CD4-positive, alpha-beta T cell treated with Interleukin-17A for 1 hour (primary cell): Measurements from ENCODE around the gene KCNIP2.

Experiments
- DNase-seq: peaks from one replicate; pipeline ENCODE4 v3.0.0-alpha.2; 2020

The KCNIP2 gene

DNA sequence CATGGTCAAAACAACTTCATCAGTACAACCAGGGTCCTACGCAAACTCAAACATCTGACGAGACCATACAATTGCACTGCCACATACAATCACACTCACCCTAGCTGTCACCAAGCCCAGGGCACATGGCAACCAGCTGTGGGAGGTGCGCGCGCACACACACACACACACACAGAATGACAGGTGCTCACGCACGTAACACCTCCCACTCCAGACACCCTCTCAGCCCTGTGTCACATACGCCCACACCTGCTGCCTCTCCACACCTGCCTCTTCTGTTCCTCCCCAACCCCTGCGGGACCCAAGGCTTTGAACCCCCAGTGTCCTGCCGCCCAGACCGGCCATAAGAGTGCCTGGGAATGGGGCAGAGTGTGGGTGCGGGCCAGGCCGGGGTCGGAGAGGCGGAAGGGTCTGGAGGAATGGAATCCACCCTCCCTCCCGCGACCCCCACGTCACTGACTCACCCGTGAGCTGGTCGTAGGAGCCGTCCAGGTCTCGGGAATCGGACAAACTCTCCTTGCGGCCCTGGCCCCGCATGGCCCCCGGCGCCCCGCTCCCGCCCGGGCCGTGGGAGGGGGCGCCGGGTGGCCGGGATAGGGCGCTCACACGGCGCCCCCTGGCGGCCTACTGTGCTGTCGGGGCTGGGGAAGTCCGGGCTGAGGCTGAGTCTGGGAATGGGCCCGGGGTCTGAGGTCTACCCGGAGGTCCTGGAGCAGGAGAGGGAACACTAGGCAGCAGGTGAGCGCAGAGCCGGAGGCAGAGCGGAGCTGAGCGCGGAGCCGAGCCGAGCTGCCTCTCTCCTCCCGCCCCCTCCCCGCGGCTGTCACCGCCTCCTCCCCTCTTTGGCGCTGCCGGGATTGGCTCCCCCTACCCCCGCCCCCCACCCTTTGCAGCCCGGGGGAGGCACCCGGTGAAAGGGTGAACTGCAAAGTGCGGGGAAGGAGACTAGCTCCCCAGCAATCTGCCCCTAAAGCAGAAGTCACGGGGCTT, at the start of gene KCNIP2:
Gene KCNIP2, minus strand, starts transcription at position 769 of the 990 bp plus-strand sequence. Its CDS starts 232 bp downstream, at position 537.
- DNase-seq = peak; percentile 65

DNA sequence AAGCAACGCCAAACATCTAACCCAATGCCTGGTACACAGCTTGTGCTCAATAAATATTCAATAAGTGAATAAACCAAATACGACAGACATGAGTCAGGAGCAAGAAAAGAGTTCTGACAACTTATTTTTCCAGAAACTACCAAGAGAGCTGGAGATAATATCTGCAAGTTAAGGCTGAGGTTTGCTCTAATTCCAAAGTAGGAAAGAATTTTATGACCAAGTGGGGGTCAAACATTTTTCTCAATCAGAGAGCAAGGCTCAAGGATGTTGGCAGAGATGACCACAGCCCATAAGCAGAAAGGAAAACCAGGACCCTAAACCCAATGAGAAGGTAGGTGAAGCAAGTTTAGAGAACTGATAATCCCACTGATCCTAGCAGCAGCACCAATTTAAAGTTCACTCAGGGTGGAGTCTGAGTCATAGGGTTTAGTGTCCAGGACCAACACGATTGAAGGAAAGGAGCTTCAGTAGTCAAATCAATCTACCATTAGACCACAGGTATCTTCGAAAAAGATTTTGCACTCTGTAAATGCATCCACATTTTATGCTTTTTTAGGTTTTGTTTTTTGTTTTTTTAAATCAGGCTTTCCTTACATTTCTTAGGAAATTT, 49.3 kb upstream of the KCNIP2 start:
- DNase-seq = no peak

DNA sequence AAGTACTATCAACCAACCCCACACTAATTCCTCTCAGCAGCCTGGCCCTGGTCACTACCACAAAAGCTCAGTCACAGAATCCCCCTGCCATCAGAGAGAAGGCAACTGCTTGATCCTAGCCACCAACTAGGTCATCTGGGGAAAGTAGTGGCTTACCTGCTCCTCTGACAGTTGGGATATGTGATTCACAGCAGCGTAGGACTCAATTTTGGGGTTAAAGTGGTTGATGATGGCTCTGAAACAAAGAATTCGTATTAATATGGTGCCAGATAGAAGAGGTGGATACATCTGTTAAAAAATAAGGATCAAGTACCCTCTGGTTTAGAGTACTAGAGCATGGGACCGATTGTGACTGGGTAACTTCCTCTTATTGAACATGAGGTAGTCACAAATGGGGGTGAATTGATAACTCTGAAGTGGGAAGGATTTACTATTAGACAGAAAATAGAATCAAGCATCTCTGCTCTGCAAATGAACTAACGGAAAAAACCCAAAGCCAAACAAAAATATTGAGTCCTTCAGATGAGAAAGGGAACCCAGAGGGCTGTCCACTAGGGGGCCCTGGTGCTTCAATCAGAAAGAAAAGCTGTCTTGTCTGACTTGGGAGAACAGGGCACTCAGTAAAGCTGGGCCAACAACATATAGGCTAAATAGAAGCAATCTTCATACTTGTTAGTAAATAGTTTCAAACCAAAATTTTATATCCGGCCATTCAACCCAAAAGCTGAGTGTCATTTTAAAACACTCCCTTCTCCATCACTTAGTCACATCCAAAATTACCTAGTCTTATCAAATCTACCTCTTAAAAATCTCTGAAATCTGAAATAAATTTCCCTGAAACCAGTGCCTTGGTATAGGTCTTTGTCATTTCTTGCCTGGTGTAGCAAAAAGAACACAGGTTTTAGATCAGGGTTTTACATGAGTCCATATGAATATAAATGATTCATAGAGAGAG, 45.9 kb upstream of the KCNIP2 start:
- DNase-seq = peak; percentile 69

DNA sequence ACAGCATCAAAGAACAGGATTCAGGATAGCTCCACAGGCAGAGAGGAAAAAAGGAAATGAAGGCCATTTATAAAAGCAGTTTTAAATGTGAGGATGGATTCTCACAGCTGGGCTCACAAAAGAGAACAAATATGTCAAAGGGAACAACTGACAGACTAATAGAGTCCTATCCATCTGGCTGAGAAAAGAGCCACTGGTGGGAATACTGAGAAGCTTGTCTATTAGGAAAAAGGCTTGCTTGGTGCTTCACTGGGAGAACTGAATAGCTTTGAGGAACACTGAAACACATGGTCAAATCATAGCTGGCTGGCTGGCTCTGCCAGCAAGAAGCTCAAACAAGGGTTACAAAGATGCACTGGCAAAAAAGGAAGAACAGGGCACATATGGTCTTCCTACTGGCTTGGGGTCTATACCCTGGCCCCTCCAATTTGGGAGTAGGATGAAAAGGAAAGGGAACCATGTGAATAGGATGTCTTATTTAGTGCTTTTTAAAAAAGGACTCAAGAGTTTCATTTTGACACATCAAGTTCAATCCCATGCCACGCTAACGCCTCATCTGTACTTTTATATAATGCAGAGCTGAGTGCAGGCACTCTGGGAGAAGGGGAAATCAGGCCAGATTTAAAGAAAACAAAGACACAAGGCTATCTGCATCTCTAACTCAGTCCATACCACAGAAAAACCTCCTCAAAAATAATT, 44.8 kb upstream of the KCNIP2 start:
- DNase-seq = no peak

DNA sequence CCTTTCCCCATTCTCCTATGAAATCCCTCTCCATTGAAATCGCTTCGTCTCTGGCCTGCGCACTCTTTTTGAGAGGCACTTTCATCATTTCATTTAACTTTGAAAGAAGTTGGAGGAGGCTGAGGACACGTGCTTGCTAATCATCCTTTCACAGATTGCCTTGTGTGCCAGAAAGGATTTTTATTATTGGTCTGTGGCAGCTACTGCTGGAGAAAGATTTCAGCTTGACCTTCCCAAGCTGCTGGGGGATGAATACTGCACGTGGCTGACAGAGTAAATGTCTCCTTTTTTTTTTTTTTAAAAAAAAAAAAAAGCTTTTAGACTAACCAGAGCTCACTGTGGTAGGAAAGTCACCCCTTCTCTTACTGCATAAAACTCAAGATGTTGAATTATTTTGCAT, 44.2 kb upstream of the KCNIP2 start:
- no peak for DNase-seq

DNA sequence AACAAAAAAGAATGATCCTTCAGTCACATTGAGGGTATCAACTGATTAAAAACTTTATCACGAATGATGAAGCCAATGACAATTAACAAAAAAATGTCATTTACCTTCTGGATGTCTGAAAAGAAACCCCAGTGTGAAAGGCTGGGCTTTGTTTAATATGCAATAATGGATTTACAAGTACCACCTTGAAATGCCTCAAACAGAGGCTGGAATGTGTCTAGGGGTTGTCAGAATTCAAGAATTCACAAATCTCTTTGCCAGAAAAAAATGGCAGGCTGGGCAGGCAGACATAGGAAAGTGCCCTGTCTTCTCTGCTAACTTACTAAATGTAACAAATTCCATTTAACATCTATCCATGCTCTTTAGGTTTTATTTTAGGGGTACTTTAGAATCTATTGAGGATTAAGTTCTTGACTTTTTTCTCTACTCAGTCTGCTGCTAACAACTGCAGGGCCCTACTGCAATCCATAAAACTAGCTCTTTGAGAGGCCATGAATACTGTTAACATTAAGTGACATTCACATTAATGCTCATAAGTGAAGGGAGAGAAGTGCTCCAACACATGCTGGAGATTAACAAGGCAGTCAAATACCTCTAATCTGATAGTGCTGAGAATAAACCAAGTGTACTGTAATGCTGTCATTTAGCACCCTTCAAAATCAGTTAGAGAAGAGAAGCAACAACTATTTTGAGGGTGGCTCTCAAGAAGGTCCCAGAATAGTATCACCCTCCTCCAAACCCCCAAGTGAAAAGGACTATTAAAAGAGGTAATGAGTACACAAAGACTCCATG, 43.1 kb upstream of the KCNIP2 start:
- DNase-seq = no peak

DNA sequence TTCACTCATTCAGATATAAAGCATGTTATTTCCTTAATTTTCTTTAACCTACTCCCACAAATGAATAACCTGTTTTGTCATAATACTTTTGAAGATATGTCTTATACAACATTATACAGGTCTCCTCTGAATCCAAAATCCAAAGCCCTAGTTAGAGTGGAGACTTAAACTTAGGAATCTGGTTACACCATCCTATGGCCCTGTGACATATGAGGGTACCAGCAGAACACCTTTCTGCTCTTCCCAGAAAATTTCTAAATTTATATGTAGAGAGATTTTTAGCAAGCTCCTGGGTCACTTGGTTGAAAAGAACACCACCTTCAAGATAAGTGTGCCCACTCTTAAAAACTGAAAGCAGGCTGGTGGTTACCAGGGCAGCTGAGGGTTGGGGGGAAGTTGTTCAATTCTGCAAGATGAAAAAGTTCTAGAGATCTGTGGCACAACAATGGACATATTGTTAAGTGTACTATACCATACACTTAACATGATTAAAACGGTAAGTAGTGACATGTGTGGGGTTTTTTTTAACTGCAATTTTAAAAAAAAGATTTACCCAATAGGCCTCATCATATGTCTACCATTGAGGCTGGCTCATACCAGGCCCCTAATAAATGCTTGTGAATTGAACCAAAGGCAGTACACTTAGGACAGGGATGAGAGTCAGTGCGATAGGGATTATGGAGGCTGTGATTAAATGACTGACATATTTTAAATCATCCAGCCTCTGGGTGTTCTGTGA, 37.6 kb upstream of the KCNIP2 start:
- DNase-seq = no peak

DNA sequence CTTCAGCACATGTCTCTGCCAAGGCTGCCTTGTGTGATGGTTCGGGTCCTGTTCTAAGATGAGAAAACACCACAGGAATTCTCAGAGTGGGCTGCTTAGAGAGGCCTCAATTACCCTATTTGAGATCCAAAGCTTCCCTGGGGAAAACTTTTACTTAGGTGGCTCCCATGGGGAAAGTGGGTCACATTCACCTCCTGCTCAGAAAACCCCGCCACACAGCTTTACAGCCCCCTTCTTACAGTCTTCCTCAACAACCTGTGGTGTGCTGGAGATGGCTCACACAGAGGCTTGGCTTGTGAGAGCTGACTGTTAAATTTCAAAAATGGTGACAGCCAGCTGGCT, 36.6 kb upstream of the KCNIP2 start:
- no peak for DNase-seq

DNA sequence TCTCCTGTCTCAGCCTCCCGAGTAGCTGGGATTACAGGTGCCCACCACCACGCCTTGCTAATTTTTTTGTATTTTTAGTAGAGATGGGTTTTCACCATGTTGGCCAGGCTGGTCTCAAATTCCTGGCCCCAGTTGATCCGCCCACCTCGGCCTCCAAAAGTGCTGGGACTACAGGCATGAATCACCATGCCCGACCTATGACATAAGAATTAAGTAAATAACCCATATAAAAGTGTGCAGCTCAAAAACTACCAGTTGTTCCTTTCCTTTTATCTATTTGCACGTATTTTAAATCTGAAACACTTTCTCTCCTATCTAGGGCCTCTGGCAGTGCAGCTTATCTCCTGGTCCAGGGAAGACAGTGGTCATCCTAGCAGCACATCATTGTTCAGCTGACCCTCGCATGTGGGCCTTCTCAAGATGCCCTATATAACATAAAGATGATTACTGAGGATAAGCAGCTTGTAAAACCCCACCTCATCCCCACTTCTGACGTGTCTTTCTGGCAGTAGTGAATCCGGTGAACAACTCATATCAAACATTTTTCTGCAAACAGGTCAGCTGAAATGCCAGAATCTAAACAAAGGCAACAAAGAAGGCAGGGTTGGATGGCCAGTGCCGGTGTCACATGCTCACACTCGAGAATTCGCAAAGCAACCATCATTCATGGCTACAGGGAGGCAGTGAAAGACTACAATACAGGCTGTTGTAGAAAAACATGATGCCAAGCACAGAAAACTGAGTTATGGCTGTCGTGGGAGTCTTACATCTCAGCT, 36.0 kb upstream of the KCNIP2 start:
- DNase-seq = no peak

DNA sequence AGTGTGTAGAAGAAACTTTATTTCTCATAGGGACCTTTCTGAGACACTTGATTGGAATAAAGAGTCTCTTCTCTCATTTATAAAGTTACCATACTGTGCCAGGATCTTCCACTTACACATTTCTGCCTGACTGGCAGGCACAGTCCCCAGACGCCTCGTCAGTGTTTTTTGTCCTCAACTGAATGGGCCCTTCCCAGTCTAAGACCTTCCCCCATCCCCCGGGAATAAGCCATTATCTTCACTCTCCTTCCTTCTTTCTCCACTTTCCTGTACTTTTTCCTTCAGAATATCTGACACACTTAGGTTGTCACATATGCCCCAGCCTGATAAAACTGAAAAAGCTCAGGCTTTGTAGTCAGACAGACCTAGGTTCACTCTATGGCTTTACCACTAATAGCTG, 35.3 kb upstream of the KCNIP2 start:
- no peak for DNase-seq

DNA sequence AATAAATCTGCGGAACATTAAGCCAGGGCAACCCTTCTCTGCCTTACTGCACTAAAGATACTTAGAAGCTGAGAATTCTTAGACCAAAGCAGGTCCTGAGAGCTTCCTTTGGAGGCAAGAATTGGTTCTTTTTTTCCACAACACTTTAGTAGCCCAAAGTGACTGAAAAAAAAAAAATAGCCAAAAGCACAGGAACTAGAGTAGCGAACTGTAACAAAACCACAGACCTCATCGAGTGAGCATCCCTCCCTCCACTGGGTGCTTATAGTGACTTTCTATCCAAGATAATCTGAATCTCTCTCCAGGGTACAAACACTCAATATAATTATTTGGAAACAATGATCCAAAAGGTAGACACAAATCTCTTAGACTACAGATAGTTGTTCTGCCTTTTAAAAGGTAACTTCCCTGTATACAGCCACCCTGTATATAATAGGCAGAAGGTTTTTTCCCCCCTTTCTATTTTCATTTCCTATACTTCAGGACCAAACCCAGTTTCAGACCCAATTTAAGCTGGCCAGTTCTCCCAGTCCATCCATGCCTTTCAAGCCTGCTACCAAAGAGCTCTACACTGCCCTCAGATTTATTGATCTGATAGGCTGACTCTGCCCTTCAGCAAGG, 31.6 kb upstream of the KCNIP2 start:
- no peak for DNase-seq

DNA sequence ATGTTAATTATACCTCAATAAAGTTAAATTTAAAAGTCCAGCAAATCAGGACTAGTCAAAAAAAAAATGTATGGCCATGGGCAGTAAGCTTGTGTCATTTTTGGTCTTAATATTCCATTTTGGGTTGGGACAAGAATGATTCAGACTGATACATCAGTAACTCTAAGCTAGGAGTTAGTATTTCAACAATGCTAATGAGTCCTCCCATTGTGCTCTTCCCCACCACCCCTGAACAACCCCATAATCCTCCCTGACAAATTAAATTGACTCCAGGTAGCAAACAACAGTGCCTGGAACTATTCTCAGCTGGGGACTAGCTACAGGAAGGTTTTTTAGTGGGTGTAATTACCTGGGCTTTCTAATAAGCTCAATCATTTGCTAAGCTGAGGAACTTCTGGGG, 30.7 kb upstream of the KCNIP2 start:
- DNase-seq = no peak

DNA sequence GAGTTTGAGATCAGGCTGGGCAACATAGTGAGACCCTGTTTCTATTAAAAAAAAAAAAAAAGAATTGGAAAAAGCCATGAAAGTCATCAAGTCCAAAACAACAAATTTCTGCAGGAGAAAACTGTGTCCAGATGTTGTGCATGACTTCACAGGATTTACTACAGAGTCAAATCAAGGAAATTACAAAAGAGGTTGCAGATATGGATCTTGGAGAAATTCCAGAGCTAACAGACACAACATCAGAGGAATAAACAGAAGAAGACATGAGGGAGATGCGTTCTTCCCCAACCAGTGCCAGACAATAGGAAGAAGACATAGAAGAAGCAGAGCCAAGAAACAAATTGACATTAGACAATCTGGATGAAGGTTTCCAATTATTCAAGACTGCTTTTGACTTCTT, 24.3 kb upstream of the KCNIP2 start:
- DNase-seq = no peak

DNA sequence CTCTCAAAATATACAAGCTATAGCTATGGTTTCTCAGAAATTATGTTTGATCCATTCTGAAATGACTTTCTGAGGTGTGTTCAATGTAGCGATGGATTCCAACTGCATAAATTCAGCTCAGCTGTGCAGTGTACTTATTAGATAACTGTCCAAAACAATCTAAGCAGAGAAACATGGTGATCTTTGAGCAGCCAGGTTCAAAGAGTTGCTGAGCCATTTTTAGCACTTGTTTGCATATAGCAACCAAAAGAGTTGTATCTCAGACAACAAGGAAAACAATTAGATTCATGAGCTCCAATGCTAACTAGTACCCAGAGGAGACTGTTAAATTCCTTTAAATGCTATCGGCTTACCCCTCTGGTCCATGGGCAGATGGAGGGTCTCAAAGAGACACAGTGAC, 15.9 kb upstream of the KCNIP2 start:
- DNase-seq = no peak

DNA sequence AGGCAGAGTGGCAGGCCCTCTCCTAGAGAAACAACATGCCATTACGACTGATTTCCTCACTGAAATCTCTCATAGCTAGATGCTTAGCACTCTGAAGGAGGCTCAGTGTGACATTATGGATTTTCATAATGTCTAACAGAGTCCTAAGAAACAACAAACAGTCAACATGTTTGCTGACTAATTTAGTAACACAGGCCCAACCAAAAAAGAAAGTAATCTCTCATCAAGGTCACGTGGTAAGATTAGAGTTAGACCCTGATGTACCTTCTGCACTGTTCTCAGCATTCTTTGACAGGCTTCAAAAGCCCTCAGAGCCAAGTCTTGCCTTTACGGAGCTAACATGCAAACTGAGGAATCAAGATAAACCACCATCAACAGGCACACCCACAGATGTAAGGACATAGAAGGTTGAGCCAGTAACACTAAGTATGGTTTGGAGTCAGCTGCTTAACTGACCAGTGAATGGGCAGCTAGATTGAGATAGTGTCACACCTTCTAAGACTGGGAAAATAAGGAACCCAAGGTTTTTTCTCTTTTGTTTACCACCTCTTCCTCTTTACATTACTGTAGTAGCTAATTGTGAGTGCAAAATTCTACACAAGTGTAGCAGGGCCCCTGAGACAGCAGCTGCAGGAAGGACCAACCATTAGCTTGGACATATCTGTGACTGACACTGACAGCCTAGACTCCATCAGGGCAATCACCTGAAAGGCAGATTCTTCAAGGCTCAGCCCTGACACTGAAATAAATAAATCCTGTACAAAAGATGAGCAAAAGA, 15.3 kb upstream of the KCNIP2 start:
- no peak for DNase-seq

DNA sequence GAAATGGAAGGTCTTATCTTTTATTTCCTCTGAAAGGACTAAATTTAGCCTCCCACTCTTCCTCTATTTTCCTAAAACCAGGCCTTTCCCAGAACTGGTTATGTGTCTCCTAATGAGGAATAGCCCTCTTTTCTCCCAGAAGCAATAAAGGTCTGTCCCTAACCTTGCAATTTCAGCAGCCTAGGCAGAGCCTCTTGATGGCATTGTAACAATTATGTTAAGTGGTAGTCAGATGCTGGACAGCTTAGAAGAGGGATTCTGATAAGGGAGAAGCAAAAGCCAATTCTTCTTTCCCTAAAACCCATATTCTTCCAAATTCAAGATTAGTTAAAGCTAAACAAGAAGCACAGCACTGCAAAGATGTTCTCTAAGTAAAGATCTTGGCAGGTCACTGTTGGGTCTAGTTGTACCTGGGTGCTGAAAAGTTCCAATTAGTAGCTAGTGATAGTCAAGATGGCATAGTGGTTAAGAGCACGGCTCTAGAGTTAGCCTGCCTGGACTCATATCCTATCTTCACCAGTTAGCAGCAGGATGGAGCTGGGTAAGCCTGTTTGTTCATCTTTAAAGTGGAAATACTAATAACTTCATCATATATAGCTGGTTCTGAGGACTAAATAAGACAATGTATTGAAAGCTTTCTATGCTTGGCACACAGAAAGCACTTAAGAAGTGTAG, 14.3 kb upstream of the KCNIP2 start:
- DNase-seq = no peak

DNA sequence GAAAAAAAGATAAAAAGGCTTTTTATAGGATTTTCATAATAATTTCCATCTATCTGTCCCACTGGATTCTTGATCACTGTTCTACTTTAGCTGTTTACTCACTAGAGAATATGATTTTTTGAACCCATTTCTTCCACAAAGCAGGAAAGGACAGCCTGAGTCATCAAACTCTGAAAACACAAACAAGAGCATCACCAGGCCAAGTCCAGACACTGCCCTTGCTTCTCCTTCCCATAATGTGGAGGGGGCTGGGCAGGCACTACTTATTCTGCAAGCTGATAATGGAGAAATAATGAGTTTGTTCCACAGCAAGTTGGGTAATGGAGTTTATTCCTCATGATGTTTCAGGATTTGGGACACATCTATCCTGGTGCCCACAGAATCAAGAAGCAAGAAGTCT, 13.0 kb upstream of the KCNIP2 start:
- no peak for DNase-seq

DNA sequence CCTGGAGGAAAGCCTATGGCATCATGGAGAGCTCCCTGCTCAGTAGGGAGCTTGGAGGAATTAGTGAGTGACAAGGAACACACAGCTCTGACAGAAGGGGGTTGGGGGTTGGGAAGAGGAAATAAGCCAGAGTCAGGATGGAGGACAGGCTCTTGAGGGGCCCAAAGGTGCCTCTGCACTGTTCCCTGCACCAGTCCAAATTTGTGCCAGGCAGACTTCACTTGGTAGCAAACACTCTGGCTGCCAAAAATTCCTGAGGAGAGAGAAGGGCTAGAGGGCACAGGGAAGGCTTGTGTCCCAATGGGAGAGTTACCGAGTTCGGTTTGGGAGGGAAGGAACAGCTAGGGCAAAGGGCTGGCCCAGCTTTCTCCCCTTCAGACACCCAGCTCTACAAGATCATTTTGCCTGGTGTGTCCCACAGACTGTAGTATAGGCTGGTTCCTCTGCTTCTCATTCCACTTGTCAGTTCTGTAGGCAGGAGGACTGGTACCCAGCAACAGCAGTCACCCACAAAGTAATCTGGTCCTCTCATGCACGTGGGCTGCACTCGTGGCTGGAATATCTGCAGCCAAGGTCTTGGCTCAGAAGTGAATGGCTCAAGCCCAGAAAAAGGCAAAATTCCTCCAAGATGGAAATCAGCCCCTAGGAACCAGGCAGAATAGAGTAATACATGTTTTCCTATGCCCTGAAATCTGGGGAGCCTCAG, 8.0 kb upstream of the KCNIP2 start:
- no peak for DNase-seq
